ENCODE measurements around the gene PTPRN2. TPM values are rescaled to one million over a fixed set of nuclear protein-coding genes. Genes with fewer than 3 reads are reported as not detected.
A peak's percentile ranks its signal among the peaks of the same experiment; 100 is the strongest.

PTPRN2 gene
- total and polyA plus RNA-seq, 2 of the 8 experiments (the other 6 are each of a cell fraction or from before 2014, with no cell fraction given): 2.6 to 4.5 TPM

GRCh38 chr7:158075633-158076001, 512.0 kb downstream of the PTPRN2 start:
- peaks cover 4 to 50% of the 10 kb centered on the region in 2 experiments; a peak in 3 of 4 replicates for H3K9me3 ChIP-seq (ENCODE audit: insufficient read depth in 2 of 2, low read depth in 1 of 2, low read length in 1 of 2)
- no peak for DNase-seq (ENCODE audit: low read depth in 1 of 2, low spot score in 2 of 2)
- POLR2A ChIA-PET (ENCODE audit: partially characterized antibody): no interaction called here
- TF ChIP-seq BRCA1 (IDR thresholded peaks at IDR 0.05; ENCODE audit: low read depth, low read length): no peak
- no peak for TF ChIP-seq E2F6 (IDR thresholded peaks at IDR 0.05)
- no peak for TF ChIP-seq EGR1 (IDR thresholded peaks at IDR 0.05; ENCODE audit: borderline replicate concordance, low read depth, low read length)
- no peak for TF ChIP-seq CEBPB (IDR thresholded peaks at IDR 0.05; ENCODE audit: low read depth, low read length)

More at GRCh38 chr7:158075633-158076001, 512.0 kb downstream of the PTPRN2 start:
- Histone ChIP-seq H3K4ac (replicated peaks; ENCODE audit: insufficient read length, low read depth, low read length) (no peak overlapping the region), H2BK12ac (ENCODE audit: low read depth, low read length) (no peak overlapping the region), H3K14ac (ENCODE audit: insufficient read length) (no peak overlapping the region), H2BK120ac (replicated peaks; ENCODE audit: low read depth, low read length) (no peak overlapping the region), H3K79me2 (ENCODE audit: control insufficient read depth in 1 of 2, insufficient read depth in 2 of 2, low read length in 2 of 2) (no peaks in the 10 kb centered on the region), H3K23me2 (ENCODE audit: low read depth, low read length) (no peaks in the 10 kb centered on the region), H3K23ac (ENCODE audit: insufficient read length) (no peak overlapping the region), H3K4me3 (ENCODE audit: extremely low read depth in 1 of 4, insufficient read depth in 2 of 4, low read depth in 3 of 4, low read length in 4 of 4) (no peak overlapping the region), H2BK5ac (ENCODE audit: low read depth, low read length) (no peak overlapping the region), H2BK20ac (ENCODE audit: low read length) (no peak overlapping the region), H3K9ac (replicated peaks in 1 of 4; ENCODE audit: extremely low read depth in 1 of 4, low read depth in 3 of 4, low read length in 3 of 4) (no peak overlapping the region), H2BK15ac (ENCODE audit: low read length) (peak overlapping the region; percentile 72; the same call in 1 of the 2 replicates), H3K4me1 (replicated peaks in 1 of 4; ENCODE audit: control insufficient read depth in 3 of 4, insufficient read depth in 4 of 4, low read length in 3 of 4) (no peaks in the 10 kb centered on the region), H3K4me2 (ENCODE audit: insufficient read depth in 1 of 2, low read depth in 2 of 2, low read length in 2 of 2) (no peak overlapping the region), H3K18ac (ENCODE audit: extremely low read depth, low read length) (no peak overlapping the region), H3K27me3 (replicated peaks in 1 of 4; ENCODE audit: control insufficient read depth in 3 of 4, extremely low read depth in 1 of 4, insufficient read depth in 3 of 4, low read length in 3 of 4) (no peaks in the 10 kb centered on the region), H3K56ac (replicated peaks; ENCODE audit: insufficient read length, low read depth, low read length) (no peak overlapping the region), H3K27ac (ENCODE audit: low read depth, low read length) (no peak overlapping the region), H3K79me1 (ENCODE audit: low read depth, low read length) (no peaks in the 10 kb centered on the region), H4K20me1 (replicated peaks in 1 of 2; ENCODE audit: control insufficient read depth in 1 of 2, insufficient read depth in 2 of 2, low read length in 2 of 2) (no peaks in the 10 kb centered on the region), H4K5ac (ENCODE audit: insufficient read length, low read depth, low read length) (no peak overlapping the region), H2AK5ac (ENCODE audit: low read depth, low read length) (no peak overlapping the region), H4K8ac (ENCODE audit: extremely low read depth, insufficient read depth, low read length) (no peak overlapping the region; the same call in 1 of the 2 replicates), H2AFZ (ENCODE audit: low read length) (no peak overlapping the region), H3K36me3 (ENCODE audit: control insufficient read depth in 2 of 4, insufficient read depth in 4 of 4, low read length in 3 of 4) (no peaks in the 10 kb centered on the region), H4K91ac (replicated peaks; ENCODE audit: insufficient read length, low read length) (no peak overlapping the region)
- CTCF ChIA-PET (ENCODE audit: partially characterized antibody): no interaction called here
- WGBS, 2 experiments (ENCODE audit: extremely low coverage in 1 of 2, insufficient coverage in 1 of 2, insufficient read length in 1 of 2, insufficient replicate concordance in 2 of 2, low coverage in 1 of 2, low lambda C conversion rate in 2 of 2, missing lambda C conversion rate in 1 of 2): 91% methylated on average over 14 of the region's 17 CpGs; no CpG with 5 or more reads in 1 of the 2 experiments
- FAIRE-seq: no peak

Data from H1 (cell line).